ENCODE data around the gene LRRFIP1. TPM values are rescaled to one million over a fixed set of nuclear protein-coding genes. Genes with fewer than 3 reads are reported as not detected.
"Not testable (repeated sequence)": the region's sequence is repeated elsewhere in the genome, so short reads cannot be mapped to it uniquely, and the experiment has no call there.

Gene LRRFIP1
- total RNA-seq, 1 donor from 2014 or later = 201 TPM

GRCh38 chr2:237597196-237598145 is 29.9 kb upstream of the LRRFIP1 start:
- intact Hi-C loops (cut with micrococcal nuclease) = no loop called here

- intact Hi-C loops (cut with micrococcal nuclease) = no loop called here
These were observed 28.7 kb upstream of the LRRFIP1 start for GRCh38 chr2:237598468-237599208.

DNA sequence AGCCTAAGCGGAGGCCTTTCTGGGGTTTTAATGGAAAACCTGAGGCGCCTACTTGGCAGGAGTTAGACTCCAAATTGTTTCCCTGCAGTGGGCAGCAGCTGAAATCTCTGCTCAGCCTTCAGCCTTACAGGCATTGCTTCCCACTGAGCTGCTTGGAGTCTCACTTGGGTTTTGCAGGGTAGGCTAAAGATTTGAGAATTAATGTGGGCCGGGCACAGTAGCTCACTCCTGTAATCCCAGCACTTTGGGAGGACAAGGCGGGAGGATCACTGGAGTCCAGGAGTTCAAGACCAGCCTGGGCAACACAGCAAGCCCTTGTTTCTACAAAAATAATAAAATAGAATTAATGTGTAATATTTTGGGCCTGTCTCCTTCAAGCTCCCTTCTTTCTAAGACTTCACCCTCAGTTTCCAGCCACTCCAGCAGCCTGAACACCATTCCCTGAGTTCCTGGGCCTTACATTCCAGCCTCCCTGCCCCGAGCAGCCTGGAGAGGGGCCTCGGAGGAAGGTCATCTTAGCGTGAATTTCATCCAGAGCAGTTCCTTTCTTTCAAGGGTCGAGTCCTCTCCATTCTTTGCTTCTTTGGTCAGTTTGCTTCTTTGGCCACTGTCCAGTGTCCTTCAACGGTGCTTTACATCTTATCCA is 27.8 kb upstream of the LRRFIP1 start:
- intact Hi-C loops (cut with micrococcal nuclease) = loop anchor here (5.0 kb wide), 1 partner anchor 143 kb away; no protein-coding TSS in a partner anchor

- intact Hi-C loops (cut with micrococcal nuclease) = loop anchor here (5.0 kb wide), 1 partner anchor 142 kb away; no protein-coding TSS in a partner anchor
These were observed 27.1 kb upstream of the LRRFIP1 start for GRCh38 chr2:237600205-237600846.

- intact Hi-C loops (cut with micrococcal nuclease) = loop anchor here (5.0 kb wide), 1 partner anchor 141 kb away; no protein-coding TSS in a partner anchor
These were observed 25.8 kb upstream of the LRRFIP1 start for GRCh38 chr2:237601453-237602116.

DNA sequence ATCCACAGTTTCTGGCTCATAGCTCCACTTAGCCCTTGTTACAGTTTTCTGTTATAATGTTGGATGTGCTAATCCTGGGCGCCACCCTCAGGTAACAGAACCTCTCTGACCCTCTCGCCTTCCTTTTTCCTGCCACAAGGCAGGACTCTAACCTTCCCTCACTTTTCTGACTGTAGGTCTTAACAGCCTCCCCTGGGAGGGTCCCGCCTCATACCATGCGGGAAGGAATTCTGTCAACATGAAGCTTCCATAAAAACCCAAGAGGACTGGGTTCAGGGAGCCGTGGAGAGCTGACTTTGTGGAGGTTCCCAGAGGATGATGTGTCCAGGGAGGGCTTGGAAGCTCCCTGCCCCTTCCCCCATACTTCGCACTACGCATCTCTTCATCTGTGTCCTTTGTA is 25.0 kb upstream of the LRRFIP1 start:
- intact Hi-C loops (cut with micrococcal nuclease) = loop anchor here (5.0 kb wide), 1 partner anchor 140 kb away; no protein-coding TSS in a partner anchor

DNA sequence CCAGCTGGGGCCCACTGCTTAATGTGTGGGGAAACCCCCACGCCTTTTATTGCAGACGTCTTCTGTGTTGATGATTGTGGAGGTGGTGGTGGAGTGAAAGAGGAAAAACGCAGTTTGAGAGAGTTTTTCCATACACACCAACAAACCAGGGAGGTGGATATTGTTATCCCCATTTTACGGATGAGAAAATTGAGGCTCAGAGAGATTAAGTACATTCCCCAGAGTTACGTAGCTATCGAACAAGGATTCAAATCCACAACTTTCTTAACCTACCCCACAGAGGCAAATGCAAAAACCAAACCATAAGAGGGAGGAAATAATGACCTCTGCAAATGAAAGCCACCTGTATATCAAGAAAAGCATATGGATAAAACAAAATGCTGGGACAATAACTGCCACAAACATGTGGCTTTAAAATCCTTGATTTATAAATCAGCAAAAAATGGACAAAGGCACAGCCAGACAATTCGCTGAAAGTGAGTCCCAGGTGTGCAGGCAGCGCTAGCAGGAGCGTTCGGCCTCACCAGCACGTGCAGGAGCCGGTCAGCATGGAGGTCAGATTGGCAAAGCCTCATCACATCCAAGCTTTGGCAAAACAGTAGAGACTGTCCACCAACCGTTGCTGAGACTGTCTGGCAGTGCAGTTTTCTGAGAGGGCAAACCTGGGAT is 24.2 kb upstream of the LRRFIP1 start:
- intact Hi-C loops (cut with micrococcal nuclease) = loop anchor here (5.0 kb wide), 1 partner anchor 139 kb away; no protein-coding TSS in a partner anchor

DNA sequence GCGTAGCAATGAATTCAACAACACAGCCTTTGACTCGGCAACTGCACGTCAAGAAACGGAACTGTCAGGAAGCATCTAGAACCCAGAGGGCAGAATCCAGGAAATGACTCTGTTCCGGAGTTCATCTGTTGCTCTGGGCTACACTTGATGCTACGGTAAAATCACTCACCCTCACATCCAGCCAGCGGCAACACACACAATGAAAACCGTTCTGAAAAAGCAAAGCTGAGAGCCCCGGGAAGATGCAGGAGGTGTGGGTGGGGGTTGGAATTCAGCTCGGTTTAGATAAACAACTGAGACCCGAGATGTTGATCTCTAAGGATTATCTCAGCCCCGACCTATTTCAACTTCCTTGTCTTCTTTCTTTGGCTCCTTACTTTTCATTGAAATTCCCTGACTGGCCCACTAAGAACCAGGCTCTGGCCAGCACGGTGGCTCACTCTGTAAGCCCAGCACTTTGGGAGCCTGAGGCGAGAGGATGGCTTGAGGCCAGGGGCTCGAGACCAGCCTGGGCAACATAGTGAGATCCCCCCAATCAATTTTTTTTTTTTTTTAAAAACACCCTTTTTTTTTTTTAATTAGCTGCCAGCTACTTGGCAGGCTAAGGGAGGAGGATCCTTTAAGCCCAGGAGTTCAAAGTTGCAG is 23.5 kb upstream of the LRRFIP1 start:
- intact Hi-C loops (cut with micrococcal nuclease) = loop anchor here (5.0 kb wide), 1 partner anchor 138 kb away; no protein-coding TSS in a partner anchor

- intact Hi-C loops (cut with micrococcal nuclease) = loop anchor here (5.0 kb wide), 1 partner anchor 138 kb away; no protein-coding TSS in a partner anchor
These were observed 23.0 kb upstream of the LRRFIP1 start for GRCh38 chr2:237604391-237604790.

DNA sequence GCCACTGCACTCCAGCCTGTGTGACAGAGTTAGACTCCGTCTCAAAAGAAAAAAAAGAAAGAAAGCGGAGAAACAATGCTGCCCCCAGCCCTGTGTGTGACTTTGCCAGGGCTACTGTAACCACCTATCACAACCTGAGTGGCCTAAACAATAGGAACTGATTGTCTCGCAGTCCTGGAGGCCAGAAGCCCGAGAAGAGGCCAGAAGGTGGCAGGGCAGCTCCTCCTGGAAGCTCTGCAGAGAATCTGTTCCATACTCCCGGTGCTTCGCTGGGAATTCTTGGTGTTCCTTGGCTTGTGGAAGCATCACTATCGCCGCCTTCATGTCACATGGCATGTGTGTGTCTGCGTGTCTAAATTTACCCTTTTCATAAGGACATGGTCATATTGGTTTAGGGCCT is 22.4 kb upstream of the LRRFIP1 start:
- intact Hi-C loops (cut with micrococcal nuclease) = loop anchor here (5.0 kb wide), 1 partner anchor 137 kb away; no protein-coding TSS in a partner anchor

DNA sequence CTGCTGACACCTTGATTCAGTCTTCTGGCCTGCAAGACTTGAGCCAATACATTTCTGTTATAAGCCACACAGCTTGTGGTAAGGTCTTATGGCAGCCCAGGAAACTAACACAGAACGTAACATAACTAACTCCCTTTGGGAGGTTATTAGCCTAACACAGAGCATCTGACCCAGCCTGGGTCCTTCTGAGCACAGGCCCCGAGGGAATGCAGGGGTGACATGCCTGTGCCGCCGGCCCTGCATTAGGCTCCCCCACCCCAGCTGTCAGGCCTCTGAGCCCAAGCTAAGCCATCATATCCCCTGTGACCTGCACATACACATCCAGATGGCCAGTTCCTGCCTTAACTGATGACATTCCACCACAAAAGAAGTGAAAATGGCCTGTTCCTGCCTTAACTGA is 20.9 kb upstream of the LRRFIP1 start:
- intact Hi-C loops (cut with micrococcal nuclease) = not testable (repeated sequence)

GRCh38 chr2:237612527-237613357 is 14.6 kb upstream of the LRRFIP1 start:
- intact Hi-C loops (cut with micrococcal nuclease) = no loop called here

DNA sequence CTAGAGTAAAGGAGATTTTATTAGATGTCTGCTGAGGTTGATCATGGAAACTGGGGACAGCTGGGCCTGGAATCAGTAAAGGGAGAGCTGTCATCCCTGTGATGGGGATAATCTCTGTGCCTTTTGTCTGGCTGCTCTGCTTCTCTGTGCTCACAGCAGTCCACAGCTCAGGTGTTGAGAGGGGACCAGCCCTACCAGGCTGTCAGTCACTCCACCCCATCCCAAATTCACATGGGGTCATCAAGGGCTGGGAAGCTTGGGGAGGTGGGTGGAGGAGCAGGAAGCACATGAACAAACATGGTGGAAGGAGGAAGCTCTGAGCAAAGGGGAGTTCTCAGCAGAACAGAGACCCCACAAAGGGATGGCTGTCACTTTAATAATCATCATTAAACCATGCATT is 13.7 kb upstream of the LRRFIP1 start:
- intact Hi-C loops (cut with micrococcal nuclease) = no loop called here

GRCh38 chr2:237614151-237614720 is 13.2 kb upstream of the LRRFIP1 start:
- intact Hi-C loops (cut with micrococcal nuclease) = no loop called here

- intact Hi-C loops (cut with micrococcal nuclease) = no loop called here
These were observed 11.6 kb upstream of the LRRFIP1 start for GRCh38 chr2:237615631-237616249.

- intact Hi-C loops (cut with micrococcal nuclease) = no loop called here
These were observed 11.0 kb upstream of the LRRFIP1 start for GRCh38 chr2:237616373-237616733.
